GM18508 (cell line): Measurements from ENCODE around the gene ROR1.

Experiments used
- ATAC-seq: cut with Tn5 transposase; IDR thresholded peaks from one replicate; pipeline ENCODE4 v1.9.1; 2021; ENCODE audit warnings: moderate number of reproducible peaks; ENCODE audit not compliant: insufficient read depth, unreplicated experiment

ROR1 gene

DNA sequence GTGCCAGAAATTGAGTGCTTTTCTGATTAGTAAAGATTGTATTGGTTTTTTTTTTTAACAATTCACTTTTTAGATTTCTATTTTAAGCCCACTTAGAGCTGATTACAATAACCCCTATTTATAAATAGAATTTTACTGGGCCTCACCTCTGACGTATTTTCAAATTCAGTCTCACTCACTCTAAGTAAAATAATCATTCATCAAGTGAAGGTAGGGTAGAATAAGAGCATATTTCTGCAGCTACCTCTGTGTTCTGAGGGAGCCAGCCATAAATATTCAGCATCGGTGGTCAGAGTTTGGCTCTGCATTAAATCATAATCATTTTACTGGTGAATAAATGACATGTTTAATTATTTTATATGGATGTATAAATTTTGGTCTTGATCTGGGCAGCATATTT, 333.8 kb downstream of the ROR1 start:
- ATAC-seq = no peak

DNA sequence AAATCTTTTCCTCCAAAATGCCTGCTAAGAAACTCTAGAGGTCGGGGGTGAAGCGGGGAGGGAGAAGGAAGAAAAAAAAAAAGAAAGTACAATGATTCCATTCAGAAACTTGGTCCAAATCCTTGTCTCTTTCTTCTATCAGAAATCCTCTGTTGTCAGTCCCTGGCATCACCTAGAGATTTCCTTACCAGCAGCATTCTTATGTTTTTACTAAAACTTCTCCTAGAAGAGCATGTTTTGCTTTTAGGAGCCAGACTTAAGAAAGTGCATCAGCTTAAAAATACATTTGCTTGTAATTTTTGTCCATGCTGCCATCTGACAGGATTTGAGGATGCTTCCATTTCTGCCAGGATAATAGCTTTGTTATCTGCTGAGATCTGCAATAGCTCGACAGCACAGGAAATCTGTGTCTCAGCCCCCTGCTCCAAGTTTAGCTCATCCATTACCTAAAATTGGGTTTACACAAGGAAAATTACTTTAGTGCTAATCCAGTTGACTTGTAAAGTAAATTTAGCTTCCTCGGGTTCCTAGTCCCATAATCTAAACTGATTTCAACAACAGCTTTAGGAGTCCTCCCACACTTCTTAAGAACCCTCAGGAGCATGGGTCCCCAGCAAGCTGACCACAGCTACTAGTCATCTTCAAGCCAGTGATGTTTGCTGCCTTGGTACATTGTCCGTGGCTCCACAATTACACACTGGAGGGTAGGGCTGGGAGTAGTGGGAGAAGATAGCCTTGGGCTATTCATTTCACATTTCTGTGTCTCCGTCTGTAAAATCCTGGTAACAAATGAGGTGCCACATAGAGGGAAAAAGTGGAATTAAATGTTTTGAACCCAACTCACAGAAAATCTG, 337.3 kb downstream of the ROR1 start:
- ATAC-seq = no peak

DNA sequence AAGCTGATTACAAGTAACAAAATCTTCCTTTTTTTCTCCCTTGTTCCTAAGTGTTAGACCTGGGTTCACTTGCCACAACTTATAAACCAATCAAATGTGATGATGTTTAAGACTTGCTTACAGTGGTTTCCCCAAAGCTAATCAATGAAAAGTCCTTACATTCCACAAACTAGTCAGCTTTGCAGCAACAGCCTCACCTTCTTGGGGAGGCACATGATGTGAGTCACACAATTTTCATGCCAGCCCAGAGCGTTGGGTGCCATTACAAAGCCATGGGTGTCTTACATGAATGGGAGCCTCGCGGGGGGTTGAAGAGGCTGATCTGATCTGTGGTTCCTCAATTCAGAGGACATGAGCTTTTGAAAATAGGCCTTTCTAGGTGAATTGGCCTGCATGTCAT, 338.0 kb downstream of the ROR1 start:
- no peak for ATAC-seq

DNA sequence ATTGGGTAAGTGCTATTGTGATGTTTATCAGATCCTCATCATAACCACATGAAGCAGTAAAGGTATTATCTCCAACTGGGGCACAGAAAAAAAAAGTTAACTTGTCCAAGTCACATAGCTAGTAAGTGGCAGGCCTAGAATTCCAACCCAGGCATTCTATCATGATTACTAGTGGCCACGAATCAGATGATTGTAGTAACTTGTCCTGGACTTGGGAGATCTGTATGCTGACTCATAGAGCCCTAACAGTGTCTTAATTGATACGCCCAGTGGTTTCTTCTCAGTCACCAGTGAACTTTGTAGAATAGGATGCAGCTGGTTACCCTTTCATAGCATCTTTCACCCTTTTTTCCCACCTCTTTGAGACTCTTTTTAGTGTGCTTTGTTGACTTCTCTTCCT, 338.5 kb downstream of the ROR1 start:
- ATAC-seq = no peak

DNA sequence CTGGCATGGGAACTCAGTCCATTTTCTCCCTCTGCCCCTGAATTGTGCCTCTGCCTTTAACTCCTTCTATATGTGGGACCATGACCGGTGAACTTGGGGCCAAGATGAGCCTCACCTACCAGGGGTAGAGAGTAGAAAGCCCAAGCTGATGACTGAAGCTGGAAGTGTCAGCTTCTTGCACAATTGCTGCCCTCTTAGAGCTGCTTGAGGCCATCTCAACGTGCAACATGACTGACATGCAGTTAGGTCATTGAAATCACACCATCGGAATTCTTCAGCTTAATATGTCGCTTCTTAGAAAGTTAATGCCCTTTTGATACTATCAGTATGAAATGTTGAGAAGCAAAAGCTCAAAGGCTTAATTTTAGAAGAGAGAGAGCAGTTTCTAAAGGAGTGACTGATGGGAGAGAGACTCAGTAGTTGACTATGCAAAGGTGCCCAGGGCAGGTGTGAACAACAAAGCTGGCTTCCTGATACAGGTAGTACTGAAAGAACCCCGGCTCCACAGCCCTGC, 340.3 kb downstream of the ROR1 start:
- ATAC-seq = no peak

DNA sequence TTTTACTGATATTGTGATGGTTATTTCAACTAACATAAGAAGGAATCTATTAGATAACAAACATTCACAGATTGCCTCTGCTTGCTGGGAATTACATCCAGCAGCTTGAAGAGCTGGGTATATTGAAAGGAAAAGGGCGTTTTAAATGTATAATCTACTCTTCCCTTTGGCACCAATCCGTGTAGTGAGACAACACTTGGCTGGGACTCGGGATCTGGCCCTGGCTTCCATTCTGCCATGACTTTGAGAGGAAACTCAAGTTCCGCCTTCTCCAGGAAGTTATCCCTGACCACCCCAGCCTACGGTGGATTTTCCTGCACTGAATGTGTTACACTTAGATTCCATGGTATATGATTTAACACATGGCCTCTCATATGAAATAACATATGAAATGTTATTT, 342.7 kb downstream of the ROR1 start:
- ATAC-seq = no peak

DNA sequence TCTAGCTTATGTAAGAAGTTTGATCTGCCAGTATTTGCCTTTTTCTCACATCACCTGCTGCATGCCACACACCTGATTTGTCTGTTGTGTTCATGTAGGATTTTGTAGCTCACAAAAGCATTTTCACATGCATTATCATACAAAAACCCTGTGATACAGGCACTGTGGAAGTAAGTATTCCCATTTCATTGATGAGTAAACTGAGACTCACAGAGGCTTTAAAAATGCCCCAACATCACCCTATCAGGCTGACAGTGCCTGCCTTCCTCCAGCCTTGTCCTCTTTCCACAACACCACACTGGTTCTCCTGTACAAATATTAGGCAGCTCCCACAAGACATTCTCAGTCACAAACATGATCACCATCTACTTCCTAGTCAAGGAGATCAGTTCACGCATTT, 343.7 kb downstream of the ROR1 start:
- no peak for ATAC-seq

DNA sequence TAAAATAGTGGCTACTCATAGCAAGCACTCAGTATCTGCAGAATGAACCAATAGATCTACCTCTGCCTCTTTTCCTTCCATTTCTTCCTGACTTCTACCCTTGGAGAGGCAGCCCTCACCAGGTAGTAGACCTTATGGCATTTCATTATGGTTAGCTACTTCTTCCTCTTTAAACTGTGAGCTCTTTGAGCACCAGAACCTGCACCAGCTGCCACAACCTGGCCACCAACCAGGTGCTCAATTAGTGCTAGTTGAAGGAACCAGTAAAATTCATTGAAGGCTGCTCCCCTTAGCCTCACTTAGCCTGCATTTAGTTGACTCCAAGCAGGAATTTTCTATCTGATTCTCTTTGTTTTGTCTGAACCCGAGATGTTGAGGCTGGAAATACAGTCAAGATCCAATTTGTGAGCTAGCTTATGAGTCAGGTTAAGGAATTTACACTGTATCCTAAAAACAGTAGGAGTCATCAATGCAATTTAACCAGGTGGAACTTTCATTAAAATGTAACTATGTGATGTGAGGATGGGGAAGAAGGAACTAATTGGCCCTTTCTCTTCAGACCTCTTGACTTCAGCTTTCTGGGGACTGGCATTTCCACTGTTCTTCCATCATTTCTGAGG, 348.1 kb downstream of the ROR1 start:
- ATAC-seq = no peak

DNA sequence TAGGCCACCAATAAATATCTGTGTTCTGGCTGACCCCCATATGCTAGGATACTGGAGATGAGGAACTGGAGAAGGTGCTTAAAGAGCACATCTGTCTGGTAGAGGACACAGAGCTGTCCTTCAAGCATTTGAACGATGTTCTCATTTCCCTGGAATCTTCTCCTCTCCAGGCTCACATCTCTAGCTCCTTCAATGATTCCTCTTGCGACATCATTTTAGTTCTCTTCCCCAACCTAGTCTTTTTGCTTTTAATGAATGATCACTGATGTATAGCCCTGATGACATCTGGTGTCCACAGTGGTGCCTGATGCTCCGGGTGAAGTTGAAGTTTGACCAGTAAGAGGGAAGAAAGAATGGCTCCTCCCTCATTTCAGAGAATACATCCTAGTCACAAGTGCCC, 348.8 kb downstream of the ROR1 start:
- no peak for ATAC-seq

DNA sequence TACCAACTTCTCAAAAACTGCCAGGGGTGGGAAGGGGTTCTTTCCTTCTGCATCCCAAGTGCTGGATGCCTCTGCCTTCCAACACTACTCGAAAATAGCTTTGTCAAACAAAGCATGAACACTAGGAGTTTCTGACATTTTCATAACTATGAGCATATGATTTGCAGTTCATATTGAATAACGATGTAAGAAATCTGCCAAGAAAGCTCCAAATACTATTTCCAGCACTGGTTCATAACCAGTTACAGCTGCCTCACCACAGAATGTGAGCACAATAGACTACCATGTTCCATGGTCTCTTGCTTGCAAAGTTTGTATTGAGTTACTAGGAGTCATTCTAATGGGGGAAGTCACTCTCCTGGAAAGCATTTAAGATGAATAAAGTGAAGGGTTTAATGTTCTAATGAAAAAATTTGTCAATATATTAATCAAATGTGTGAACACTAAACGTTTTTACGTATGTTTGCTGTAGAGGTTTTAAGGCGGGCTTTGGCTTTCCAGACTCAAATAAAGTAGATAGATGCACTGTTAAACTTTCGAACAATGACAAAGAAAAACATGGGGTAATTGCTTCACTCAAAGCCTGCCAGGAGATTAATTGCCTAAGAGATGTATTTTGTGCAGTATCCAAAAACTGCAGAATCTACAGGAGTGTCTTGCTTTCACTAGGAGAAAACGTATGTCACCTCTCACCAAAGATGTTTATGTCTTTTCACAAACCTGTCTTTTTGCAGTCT, 351.1 kb downstream of the ROR1 start:
- ATAC-seq = no peak

DNA sequence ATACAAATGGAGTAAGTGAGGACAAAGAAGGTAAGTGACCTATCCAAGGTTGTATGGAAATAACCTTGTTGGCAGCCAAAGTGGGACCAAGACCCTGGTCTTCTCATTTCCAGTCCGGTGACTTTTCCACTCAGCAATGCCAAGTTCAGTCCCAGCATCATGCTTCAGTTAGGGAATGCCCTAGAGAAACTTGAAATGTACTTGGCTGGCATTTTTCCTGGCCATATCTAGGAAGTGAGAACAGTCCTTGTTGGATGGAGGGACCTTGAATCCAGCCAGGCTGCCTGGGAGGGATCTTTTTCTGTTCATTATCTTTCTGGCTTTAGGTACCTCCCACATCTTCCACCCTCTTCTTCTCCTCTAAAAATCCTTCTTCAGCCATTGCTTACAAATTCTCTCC, 352.8 kb downstream of the ROR1 start:
- no peak for ATAC-seq

DNA sequence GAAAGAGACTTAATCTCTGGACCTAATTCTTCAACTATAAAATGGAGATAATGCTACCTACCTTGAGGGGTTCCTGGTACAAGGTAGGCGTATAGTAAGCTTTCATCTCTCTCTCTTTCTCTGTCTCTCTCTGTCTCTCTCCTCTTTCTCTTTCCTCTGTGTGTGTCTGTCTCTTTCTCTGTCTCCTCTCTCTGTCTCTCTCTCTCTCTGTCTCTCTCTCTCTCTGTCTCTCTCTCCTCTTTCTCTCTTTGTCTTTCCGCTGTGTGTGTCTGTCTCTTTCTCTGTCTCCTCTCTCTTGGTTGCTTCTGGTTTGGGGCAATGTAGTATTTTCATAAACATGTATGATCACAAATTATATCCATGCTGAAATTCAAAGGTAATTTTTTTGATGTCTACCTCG, 353.5 kb downstream of the ROR1 start:
- ATAC-seq = no peak

DNA sequence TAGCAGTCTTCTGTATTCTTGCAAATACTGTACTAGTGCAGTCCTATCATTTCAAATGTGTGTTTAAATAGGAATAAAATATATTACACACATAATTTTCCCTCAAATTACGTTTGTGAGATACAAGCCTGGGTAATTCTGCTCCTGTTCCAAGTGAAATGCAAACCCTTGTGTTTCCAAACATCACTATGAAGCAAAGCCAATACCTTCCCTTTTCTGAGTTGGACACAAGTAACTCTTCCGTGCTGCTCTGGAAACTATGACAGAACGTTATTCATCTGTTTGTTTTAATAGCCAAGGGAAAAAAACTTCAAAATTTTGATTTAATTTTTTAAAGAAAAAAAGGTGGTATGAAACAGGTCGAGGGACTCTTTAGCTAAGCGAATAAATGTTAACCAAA, 355.9 kb downstream of the ROR1 start:
- no peak for ATAC-seq

DNA sequence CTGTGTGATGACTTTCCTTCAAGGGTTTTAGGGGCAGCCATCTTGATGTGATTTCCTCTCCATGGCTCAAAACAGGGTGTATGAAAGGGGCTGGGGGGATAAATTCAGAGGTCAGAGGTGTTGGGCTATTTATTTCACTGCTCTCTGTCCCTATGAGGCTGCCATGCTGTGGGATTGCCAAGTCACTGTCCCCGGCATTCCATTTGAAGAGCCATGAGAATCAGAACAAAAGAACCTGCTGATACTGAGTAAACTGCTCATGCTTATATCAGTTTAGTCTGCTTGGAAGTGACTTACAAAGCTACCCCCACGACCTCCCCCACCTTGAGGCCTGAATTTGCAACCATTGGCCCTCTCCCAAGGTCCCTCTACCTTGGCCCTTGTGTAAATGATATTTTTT, 357.3 kb downstream of the ROR1 start:
- ATAC-seq = no peak

DNA sequence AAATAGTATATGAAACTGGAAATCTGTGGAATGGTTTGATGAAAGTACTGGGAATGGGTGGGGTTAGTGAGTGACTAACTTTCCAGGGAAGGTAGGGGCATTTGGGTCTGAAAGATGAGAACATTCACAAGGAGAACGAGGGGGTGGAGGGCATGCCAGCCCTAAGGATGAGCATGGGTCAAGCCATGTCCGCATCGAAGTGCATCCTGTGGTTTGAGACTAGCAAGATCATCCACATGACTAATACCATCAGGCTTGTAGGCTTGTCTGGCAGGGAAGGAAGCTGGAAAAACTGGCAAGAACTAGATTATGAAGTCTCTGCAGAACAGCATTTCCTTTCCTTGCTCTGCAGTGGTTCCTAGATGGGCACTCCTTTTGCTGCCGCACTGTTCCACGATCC, 359.2 kb downstream of the ROR1 start:
- ATAC-seq = no peak

DNA sequence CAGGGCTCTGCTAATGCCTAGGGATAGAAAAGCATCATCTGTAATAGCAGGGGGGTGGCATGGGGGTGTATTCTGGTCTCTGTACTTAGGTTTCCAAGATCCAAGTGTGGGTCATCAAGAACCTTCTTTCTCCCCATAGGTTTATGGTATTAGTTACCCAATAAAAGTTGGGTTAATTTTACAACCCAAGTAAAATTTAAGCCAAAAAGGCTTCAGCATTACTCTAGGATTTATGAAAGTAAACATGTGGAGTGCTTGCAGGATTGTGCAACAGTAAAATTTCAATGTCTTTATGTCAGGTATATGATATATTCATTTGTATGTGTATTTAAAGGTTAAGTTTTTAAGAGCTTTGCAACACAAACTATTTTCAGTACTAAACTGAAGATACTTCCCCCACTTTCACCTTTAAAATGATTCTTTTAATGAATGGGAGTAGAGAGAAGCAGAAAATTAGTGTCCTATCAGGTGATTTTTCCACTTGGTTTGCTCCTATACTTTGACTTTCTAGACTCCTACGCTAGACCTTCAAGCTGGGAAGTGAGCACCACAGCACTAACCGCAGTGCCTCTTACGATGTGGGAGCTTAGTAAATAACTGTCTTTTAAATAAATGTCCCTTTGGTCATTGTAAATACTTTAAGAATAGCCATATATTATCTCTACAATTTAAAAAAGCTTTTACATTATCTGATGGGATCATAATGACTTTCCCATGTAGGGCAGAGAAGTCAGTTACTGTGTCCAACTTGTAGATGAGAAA, 361.8 kb downstream of the ROR1 start:
- no peak for ATAC-seq

DNA sequence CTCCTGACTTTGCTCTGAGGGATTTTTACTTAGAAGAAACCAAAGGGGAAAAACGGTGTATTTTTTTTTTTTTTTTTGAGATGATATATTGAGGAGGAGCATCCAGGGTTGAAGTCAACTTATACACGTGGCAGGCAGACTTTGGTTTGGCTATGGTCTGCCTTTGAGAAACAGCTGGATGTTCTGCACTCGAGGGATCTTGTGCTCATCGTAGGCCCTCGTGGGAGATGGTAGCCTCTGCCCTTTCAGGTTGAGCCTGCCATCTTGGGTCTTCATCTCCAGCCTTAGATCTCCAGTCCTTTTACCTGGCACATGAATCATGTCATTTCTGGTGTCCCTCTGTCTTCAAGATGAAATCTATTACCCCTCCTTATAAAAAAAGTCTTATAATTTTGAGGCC, 362.5 kb downstream of the ROR1 start:
- no peak for ATAC-seq

DNA sequence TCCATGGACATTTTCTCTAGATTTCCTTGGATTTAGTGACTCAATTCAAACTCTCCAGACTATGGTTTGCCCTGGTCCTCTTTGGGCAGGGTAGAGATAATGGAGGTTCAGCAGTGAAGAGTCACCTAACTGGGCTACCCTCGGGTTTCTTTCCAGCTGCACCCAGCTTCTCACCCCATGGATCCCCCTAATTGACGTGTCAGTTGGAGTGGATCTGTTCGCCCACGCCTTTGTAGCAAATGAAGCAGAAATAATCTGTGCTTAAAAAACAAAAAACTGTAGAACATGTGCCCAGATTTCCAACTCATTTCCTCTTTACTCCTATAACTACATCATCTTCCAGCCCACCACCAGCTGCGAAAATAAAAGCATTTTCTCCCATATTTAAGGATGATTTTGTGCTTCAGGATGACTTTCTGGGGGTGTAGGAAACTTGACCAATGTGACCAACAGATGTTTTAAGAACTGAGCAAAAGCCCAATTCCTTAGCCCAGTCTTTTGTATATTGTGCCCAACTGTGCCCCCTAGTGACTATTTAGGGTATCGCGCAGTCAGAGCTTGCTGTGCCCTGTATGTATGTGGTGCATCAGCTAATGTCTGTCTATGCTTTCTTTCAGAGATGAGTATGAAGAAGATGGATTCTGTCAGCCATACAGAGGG, 363.1 kb downstream of the ROR1 start:
- ATAC-seq = no peak

DNA sequence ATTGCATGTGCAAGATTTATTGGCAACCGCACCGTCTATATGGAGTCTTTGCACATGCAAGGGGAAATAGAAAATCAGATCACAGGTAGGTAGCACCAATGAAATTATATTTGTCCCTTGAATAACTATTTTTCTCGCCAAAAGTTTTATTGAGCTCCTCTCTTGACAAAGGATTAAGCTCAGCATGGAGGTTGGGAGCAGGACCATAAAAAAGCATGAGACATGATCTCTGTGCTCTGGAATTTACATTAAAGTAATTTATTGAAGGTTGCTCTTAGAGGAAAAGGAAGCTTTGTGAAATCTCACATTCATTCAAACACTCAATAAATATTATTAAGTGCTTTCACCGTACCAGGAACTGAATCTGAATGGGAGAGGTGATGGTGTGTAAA, 363.6 kb downstream of the ROR1 start:
- no peak for ATAC-seq

DNA sequence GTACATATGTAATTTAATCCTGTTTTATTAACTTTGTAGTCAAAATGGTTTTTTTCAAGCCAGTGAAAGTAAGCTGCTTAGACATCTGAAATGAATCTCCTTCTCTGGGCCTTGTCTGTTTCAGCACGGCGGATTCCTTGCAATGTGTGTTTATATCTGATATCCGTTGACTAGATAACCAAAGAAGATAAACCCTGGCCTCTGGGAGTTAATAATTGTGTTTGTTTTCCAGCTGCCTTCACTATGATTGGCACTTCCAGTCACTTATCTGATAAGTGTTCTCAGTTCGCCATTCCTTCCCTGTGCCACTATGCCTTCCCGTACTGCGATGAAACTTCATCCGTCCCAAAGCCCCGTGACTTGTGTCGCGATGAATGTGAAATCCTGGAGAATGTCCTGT, 366.1 kb downstream of the ROR1 start:
- no peak for ATAC-seq
